HG02571 (cell line): ENCODE results near the gene B4GALNT4.
"Not testable (repeated sequence)": the region's sequence is repeated elsewhere in the genome, so short reads cannot be mapped to it uniquely, and the experiment has no call there.

Experiments
- ATAC-seq: cut with Tn5 transposase; IDR thresholded peaks from one replicate; pipeline ENCODE4 v1.9.1; 2021; ENCODE audit warnings: mild to moderate bottlenecking, moderate library complexity; ENCODE audit not compliant: unreplicated experiment

B4GALNT4 gene

DNA sequence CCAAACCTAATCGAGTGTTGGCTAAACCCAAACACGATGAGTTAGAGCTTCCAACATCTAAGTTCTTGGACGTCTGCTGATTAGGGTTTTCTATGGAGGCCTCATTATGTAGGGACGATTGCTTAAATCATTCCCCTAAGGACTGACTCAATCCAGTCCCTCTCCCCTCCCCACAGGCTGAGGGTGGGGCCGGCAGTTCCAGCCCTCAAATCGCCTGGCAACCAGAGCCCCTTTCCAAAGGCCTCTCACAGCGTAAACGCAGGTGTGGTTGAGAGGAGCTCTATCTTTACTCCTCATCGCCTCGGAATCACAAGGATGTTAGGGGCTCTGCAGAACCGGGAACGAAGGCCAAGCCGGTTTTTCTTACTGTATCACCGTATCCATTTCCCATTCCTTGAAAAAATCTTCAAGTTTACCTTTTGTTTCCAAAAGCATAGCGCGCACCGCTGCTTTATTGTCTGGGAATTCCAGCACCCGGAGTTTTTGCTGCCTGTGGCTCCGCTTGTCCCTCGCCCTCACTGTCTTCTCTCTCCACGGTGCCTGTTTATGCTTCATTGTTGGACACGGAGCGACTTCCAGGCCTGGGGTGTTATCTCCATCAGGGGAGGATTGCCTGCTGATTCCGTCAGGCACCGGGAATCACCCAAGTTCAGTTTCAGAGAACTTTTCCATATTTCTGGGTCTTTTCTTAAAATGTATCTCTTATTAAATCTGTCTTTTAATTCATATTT is 34.9 kb upstream of the B4GALNT4 start:
- no peak for ATAC-seq

DNA sequence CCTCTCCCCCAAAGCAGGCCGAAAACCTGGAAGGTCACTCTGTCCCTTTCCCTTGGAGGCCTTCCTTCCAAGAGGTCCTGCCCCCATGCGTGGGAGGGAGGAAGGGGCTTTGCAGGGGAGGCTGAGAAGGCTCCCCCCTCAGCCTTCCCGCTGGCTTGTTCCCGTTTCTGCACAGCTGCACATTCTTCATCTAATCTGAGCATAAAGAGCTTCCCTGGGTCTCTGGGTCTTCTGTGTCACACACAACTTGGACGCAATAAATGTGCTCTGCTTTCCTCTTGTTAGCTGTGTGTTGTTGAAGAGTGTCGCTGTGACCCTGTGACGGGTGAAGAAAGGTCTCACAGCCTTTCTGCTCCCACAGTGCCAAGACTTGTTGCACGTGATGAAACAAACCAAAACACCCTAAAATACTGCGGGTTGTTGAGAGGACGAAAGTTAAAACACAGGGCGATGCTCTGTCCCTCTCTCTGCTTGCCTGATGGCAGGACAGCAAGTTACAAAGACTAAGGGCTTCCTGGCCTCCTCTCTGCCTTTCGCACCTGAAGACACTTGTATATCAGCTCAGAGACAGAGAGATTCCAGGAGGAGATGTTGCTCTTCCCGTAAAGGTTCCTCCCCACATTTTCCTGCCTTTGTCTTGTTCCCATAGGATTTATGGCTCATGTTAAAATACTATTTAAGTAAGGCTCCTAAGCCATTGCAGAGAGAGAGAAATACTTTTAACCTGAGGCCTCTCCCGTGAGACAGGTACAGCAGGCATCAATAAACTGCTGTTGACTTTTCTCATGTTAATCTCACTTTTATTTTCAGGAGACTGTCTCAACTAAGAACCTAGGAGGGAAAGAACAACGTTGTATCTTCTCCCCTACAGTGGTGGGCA is 33.3 kb upstream of the B4GALNT4 start:
- ATAC-seq: no peak

GRCh38 chr11:336659-337198 is 32.6 kb upstream of the B4GALNT4 start:
- no peak for ATAC-seq

GRCh38 chr11:337711-338110 is 31.6 kb upstream of the B4GALNT4 start:
- no peak for ATAC-seq

GRCh38 chr11:339963-340362 is 29.3 kb upstream of the B4GALNT4 start:
- ATAC-seq: no peak

GRCh38 chr11:340539-341512 is 28.5 kb upstream of the B4GALNT4 start:
- no peak for ATAC-seq

DNA sequence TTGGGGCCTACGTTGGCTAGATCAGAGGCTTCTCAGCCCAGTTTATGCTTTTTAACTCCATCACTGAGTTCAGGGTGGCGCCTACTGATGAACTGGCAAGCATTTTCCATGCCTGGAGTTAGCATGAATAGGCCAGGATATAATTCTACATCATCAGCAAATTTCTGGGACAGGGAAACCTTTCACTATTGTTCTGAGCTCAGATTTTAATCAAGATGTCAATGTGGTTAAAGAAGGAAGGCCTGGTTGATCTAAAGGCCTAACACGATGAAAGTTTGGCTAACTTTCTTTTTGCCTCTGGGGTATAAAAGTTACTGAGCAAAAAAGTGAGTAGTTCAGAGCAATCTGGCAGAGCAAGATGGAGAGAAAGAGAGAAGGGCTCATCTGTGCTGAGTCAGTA is 27.0 kb upstream of the B4GALNT4 start:
- no peak for ATAC-seq

DNA sequence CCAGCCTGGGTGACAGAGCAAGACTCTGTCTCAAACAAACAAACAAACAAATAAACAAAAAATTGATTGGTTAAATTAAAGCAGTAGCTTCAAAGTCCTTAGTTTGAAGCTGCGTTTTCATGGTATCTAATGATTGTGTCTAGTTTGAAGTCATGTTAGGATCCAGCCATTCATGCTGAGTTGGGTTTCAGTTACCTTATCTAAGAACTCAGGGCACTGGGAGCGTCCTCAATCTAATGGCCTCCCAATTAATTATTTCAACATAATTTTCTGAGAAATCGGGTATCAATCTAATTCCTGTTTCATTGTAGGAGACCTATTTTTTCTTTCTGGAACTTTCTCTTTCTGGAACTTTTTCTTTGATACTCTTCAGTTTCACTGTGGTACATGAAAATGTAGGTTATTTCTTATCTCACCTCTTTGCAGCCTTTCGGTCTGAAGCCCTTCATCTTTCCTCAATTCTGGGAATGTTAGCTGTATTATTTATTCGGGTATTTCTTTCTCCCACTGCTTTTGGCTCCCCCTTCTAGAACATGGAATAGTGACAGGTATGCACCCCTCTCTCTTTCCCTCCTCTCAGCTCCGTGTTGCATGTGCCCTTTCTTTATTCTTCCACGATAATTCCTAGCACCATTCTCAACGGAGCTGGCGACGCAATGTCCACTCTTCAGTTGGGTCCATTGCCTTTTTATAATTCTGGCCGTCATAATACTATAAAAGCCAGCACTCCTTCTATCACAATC is 24.3 kb upstream of the B4GALNT4 start:
- ATAC-seq: no peak

- no peak for ATAC-seq
Measured at GRCh38 chr11:346529-346928, 22.8 kb upstream of the B4GALNT4 start.

DNA sequence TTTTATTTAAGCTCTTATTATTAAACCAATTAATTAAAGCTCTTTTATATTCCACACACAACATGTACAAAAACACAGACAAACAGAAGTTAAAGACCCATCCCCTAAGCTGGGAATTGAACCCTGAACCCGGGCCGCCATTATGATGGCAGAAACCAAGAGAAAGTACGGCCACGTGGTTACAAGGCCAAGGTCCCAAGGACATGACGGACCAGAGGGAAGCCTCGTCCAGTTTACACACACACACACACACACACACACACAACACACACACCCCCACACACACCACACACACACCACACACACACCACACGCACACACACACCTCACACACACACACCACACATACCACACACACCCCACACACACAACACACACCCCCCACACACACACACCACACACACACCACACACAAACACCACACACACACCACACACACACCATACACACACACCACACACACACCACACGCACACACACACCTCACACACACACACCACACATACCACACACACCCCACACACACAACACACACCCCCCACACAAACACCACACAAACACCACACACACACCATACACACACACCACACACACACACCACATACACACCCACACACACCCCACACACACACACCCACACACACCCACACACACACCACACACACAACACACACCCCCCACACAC is 19.9 kb upstream of the B4GALNT4 start:
- not testable (repeated sequence) for ATAC-seq

DNA sequence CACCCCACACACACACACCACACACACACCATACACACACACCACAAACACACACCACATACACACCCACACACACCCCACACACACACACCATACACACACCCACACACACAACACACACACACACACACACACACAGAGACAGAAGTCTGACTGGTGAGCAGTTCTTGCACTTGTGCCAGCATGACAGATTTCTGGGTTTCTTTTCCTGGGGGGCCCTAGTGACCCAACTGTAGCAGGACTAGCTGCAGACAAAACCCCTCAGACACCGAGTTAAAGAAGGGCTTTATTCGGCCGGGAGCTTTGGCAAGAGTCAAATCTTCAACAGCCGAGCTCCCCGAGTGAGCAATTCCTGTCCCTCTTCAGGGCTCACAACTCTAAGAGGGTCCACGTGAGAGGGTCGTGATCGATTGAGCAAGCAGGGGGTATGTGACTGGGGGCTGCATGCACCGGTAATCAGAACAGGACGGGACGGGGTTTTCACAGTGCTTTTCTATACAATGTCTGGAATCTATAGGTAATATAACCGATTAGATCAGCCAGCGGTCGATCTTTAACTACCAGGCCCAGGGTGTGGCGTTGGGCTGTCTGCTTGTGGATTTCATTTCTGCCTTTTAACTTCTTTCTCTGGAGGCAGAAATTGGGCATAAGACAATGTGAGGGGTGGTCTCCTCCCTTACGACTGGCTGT is 19.1 kb upstream of the B4GALNT4 start:
- not testable (repeated sequence) for ATAC-seq

GRCh38 chr11:350723-351255 is 18.5 kb upstream of the B4GALNT4 start:
- no peak for ATAC-seq

DNA sequence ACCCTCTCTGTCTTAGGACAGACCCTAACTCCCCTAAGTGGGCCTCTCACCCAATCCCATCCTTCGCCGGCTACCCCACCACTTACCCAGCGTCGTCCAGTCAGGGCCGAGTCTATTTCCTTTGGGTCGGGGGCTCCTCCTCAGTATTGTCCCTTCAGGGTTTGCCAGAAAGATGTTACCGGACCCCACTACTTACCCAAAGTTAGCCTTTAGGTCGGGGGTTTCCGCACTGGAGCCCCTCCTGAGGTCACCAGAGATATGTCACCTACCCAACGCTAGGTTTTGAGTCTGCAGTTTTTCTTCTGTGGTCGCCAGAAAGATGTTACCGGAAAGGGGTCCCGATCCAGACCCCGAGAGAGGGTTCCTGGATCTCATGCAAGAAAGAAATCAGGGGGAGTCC is 17.9 kb upstream of the B4GALNT4 start:
- ATAC-seq: no peak

GRCh38 chr11:352456-353031 is 16.8 kb upstream of the B4GALNT4 start:
- no peak for ATAC-seq

DNA sequence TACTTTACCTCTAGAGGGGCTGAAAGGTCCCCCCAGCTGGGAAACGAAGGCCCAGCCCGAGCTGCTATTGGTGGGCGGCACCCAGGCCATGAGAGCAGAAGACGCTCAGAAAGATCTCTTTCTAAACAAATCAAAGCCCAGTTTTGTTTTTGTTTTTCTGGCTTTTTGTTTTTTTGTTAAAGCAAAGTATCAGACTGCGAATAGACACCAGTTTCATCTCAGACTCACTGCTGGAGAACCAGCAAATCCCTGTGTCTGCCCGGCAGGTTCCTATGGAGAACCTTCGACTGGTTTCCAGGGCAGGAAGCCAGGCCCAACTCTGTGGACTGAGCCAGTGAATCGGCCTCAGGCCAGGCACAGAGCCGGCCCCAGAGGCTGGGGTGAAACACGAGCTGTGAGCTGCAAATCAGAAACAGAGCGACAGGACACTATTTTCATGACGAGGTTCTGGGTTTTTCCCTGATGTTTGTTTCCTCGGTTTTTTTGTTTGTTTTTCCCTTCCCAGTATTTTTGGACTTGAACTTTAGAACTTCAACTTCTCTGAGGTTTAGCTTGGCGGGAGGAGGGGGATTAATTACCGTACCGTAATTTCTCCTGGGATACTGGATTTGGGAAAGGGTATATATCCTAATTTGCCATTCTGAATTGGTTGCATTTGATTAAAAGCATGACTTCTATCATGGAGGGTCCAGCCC is 16.0 kb upstream of the B4GALNT4 start:
- ATAC-seq: no peak

- no peak for ATAC-seq
Measured at GRCh38 chr11:355581-356458, 13.5 kb upstream of the B4GALNT4 start.

- ATAC-seq: no peak
Measured at GRCh38 chr11:356610-357009, 12.7 kb upstream of the B4GALNT4 start.
